Hepatocyte (in vitro differentiated cells): Measurements from ENCODE around the gene RAB39B. TPM values are rescaled to one million over a fixed set of nuclear protein-coding genes. Genes with fewer than 3 reads are reported as not detected.

Experiments
- DNase-seq: peaks from one replicate; pipeline ENCODE4 v3.0.0-alpha.2; 2016; ENCODE audit warnings: low spot score
- H2AFZ ChIP-seq: fragments of 200-600 bp; sonication (generic); 2 replicates; pipeline ENCODE4 v1.6.0; 2016; ENCODE audit warnings: antibody characterized with exemption, mild to moderate bottlenecking
- H3K27ac ChIP-seq: fragments of 200-600 bp; sonication (generic); 2 replicates; pipeline ENCODE4 v1.5.1; 2016; ENCODE audit warnings: mild to moderate bottlenecking
- H3K27me3 ChIP-seq: fragments of 200-600 bp; sonication (generic); 2 replicates; pipeline ENCODE4 v1.6.1; 2016
- H3K36me3 ChIP-seq: fragments of 200-600 bp; sonication (generic); replicated peaks from 2 replicates; pipeline ENCODE4 v1.5.1; 2016; ENCODE audit warnings: low read depth; ENCODE audit not compliant: insufficient read depth
- H3K4me1 ChIP-seq: fragments of 200-600 bp; sonication (generic); 2 replicates; pipeline ENCODE4 v1.5.1; 2016; ENCODE audit warnings: mild to moderate bottlenecking, moderate library complexity; ENCODE audit not compliant: insufficient read depth
- H3K4me2 ChIP-seq: fragments of 200-600 bp; sonication (generic); 2 replicates; pipeline ENCODE4 v1.6.0; 2016
- H3K4me3 ChIP-seq: fragments of 200-600 bp; sonication (generic); 2 replicates; pipeline ENCODE4 v1.5.1; 2016; ENCODE audit warnings: mild to moderate bottlenecking
- H3K79me2 ChIP-seq: fragments of 200-600 bp; sonication (generic); 2 replicates; pipeline ENCODE4 v1.6.0; 2017; ENCODE audit warnings: mild to moderate bottlenecking
- H3K9me2 ChIP-seq: fragments of 200-600 bp; sonication (generic); replicated peaks from 2 replicates; pipeline ENCODE4 v1.6.0; 2017; ENCODE audit warnings: mild to moderate bottlenecking; ENCODE audit not compliant: insufficient read depth
- H3K9me3 ChIP-seq: fragments of 200-600 bp; sonication (generic); 2 replicates; pipeline ENCODE4 v1.5.1; 2016; ENCODE audit warnings: low read depth, mild to moderate bottlenecking
- H4K20me1 ChIP-seq: fragments of 200-600 bp; sonication (generic); 2 replicates; pipeline ENCODE4 v1.6.0; 2016; ENCODE audit warnings: mild to moderate bottlenecking; ENCODE audit not compliant: insufficient read depth, poor library complexity, severe bottlenecking
- CTCF ChIP-seq: fragments of 200-600 bp; sonication (generic); IDR thresholded peaks from 2 replicates; pipeline ENCODE4 v1.5.1; 2016; ENCODE audit warnings: antibody characterized with exemption, mild to moderate bottlenecking; ENCODE audit not compliant: poor library complexity
- EZH2 ChIP-seq: fragments of 200-600 bp; sonication (generic); IDR thresholded peaks from 2 replicates; pipeline ENCODE4 v1.6.1; 2016; ENCODE audit warnings: antibody characterized with exemption, mild to moderate bottlenecking, borderline replicate concordance
- EZH2phosphoT487 ChIP-seq: fragments of 200-600 bp; sonication (generic); IDR thresholded peaks from one replicate; pipeline ENCODE4 v1.6.1; 2018; ENCODE audit warnings: antibody characterized with exemption, mild to moderate bottlenecking, low read depth, moderate library complexity; ENCODE audit not compliant: unreplicated experiment, severe bottlenecking
- WGBS: methylation state at CpG from one replicate; pipeline ENCODE4 v1.1.6; 2016; ENCODE audit warnings: low lambda C conversion rate; ENCODE audit errors: missing lambda C conversion rate; 5-methylcytosine and 5-hydroxymethylcytosine counted together
- polyA plus RNA-seq: library from polyadenylated mRNA; unstranded; fragments of >200 nt; fragmentation: Nextera tagmentation; extraction: Ambion mirVana; gene quantifications from 2 replicates; pipeline ENCODE4 v1.2.1, GENCODE V29; 2016
- total RNA-seq: library from RNA; depleted of rRNA; stranded (reverse); fragments of >200 nt; gene quantifications from 2 replicates; pipeline ENCODE4 v1.2.3, GENCODE V29; 2014

RAB39B gene
- total and polyA plus RNA-seq, 2 experiments from 2014 or later = 0.07 to 1.00 TPM

- Histone ChIP-seq H3K9me2 (no peaks in the 10 kb centered on the region), H3K27ac (no peak overlapping the region), H3K4me3 (no peak overlapping the region), H4K20me1 (no peaks in the 10 kb centered on the region), H3K36me3 (no peaks in the 10 kb centered on the region), H3K4me2 (no peak overlapping the region), H2AFZ (no peak overlapping the region), H3K9me3 (no peaks in the 10 kb centered on the region), H3K27me3 (no peaks in the 10 kb centered on the region), H3K4me1 (no peaks in the 10 kb centered on the region), H3K79me2 (no peaks in the 10 kb centered on the region)
- WGBS = 67% methylated on average over 4 of the region's 4 CpGs
- no peak for TF ChIP-seq CTCF
- no peak for TF ChIP-seq EZH2phosphoT487
- no peak for TF ChIP-seq EZH2
- no peak for DNase-seq
Measured at GRCh38 chrX:155247497-155247896, 16.8 kb downstream of the RAB39B start.

GRCh38 chrX:155246748-155247147, 17.5 kb downstream of the RAB39B start:
- Histone ChIP-seq H3K79me2 (no peaks in the 10 kb centered on the region), H3K4me1 (no peaks in the 10 kb centered on the region), H4K20me1 (no peaks in the 10 kb centered on the region), H3K9me2 (no peaks in the 10 kb centered on the region), H3K4me3 (no peak overlapping the region), H3K27me3 (no peaks in the 10 kb centered on the region), H3K27ac (no peak overlapping the region), H3K4me2 (no peak overlapping the region), H3K36me3 (no peaks in the 10 kb centered on the region), H3K9me3 (no peaks in the 10 kb centered on the region), H2AFZ (no peak overlapping the region)
- 70% methylated on average over 1 of the region's 1 CpG for WGBS
- TF ChIP-seq EZH2phosphoT487 (no peak), CTCF (no peak), EZH2 (no peak)
- DNase-seq = no peak

GRCh38 chrX:155242300-155242699, 22.0 kb downstream of the RAB39B start:
- TF ChIP-seq CTCF (no peak), EZH2 (no peak), EZH2phosphoT487 (no peak)
- no peak for DNase-seq
- Histone ChIP-seq H3K27me3 (no peaks in the 10 kb centered on the region), H4K20me1 (no peaks in the 10 kb centered on the region), H3K79me2 (no peaks in the 10 kb centered on the region), H3K4me3 (no peak overlapping the region), H3K9me3 (no peaks in the 10 kb centered on the region), H3K4me2 (no peak overlapping the region), H3K4me1 (no peaks in the 10 kb centered on the region), H3K36me3 (no peaks in the 10 kb centered on the region), H2AFZ (no peak overlapping the region), H3K27ac (no peak overlapping the region), H3K9me2 (no peaks in the 10 kb centered on the region)
- 77% methylated on average over 5 of the region's 5 CpGs for WGBS

- no peak overlapping the region for H2AFZ ChIP-seq
- no peak overlapping the region for H3K4me2 ChIP-seq
- H3K9me2 ChIP-seq = no peaks in the 10 kb centered on the region
- TF ChIP-seq EZH2phosphoT487 (no peak), CTCF (no peak), EZH2 (no peak)
- H3K36me3 ChIP-seq = no peaks in the 10 kb centered on the region
- no peak overlapping the region for H3K4me3 ChIP-seq
- DNase-seq = no peak
- no peaks in the 10 kb centered on the region for H4K20me1 ChIP-seq
- no peak overlapping the region for H3K27ac ChIP-seq
- H3K4me1 ChIP-seq = no peaks in the 10 kb centered on the region
- no peaks in the 10 kb centered on the region for H3K9me3 ChIP-seq
- no peaks in the 10 kb centered on the region for H3K79me2 ChIP-seq
- WGBS = 82% methylated on average over 5 of the region's 5 CpGs
- H3K27me3 ChIP-seq = no peaks in the 10 kb centered on the region
Measured at GRCh38 chrX:155237719-155238118, 26.6 kb downstream of the RAB39B start.
